ENCODE results near the gene TAS1R3.
A peak's percentile ranks its signal among the peaks of the same experiment; 100 is the strongest.

Gene TAS1R3

GRCh38 chr1:1336446-1336845, 5.4 kb downstream of the TAS1R3 start:
- DNase-seq: no peak

DNA sequence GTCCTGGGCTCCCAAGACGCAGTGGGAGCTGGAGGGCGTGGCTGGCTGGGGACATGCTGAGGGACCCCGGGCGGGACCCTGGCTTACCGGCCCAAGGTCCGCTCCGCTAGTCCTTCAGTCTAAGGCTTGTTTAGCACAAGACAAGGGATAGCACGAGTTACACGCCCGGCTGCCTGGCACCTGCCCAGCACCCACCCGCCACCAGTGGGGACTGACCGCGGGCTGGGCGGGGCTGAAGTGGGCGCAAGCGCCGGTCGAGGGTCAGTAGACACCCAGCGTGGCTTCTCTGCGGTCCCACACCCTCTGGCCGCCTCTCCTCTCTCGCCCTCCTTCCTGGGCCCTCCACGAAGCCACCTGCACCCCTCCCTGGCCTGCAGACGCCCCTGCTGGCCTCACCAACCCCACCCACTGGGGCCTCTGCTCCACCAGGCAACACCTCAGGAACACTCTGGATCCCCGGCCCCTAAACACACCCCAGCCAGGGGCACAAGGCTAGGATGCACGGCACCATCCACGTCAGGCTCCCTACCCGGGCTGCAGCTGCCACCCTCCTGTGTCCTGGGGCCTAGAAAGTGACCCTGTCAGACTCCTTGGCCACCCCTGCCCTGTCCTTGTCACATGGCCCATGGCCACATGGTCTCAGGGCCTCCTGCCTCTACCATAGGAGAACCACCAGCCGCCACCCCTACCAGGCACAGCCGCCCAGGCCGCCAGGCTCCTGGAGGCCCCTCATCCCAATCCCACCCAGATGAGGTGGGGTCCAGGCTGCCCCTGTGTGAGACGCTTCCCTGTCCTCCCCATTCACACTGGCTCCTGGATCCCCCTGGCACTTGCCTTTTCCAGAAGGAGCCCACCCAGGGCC, 6.1 kb downstream of the TAS1R3 start:
- no peak for DNase-seq

DNA sequence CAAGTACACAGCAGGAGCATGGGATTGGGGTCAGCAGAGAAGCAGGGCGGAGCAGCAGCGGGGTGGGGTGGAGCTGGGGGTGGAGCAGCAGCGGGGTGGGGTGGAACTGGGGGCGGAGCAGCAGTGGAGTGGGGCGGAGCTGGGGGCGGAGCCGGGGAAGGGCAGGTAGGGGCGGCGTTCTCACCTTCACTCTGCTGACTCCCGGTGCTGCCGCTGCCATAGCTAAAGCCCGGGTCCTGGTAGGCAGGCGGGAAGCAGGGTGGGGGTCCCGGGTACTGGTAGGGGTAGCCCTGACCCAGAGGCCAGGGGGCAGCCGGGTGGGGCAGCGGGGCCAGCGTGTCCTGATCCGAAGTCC, 6.7 kb downstream of the TAS1R3 start:
- DNase-seq: no peak

DNA sequence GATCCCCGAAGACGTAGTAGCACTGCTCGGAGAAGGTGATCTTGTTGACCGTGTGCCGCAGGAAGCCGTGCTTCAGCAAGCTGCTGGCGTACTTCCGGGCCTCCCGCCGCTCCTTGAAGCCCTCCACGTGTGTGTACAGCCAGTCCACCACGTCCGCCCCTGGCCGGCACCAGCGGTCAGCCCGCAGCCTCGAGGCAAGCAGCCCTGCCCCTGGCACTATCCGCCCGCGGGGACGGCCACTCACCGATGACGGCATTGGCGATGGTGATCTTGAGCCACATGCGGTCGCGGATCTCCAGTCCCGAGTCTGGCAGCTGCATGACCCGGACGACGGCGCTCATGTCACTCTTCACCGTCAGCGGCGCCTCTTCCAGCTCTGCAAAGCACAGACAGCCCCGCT, 7.2 kb downstream of the TAS1R3 start:
- DNase-seq: no peak

DNA sequence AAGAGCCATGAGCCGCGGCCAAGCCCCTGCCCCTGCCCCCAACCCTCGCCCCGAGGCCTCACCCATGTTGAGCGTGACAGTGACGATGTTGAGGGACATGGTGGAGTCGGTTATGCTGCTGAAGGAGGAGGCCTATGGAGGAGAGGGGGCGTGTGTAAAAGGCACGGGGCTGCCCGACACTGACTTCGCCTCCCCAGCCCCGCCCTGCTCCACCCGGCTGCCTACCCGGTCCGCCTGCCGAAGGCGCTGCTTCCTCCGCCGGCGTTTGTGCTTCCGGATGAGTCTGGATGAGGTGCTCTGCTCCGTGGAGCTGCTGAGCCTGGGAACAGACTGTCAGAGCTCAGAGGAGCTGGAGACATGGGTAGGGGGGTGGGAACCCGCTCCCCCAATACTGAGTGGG, 9.1 kb downstream of the TAS1R3 start:
- peak in 1 of 56 donors; percentile 28 for DNase-seq

GRCh38 chr1:1340791-1341548, 9.9 kb downstream of the TAS1R3 start:
- DNase-seq: no peak

DNA sequence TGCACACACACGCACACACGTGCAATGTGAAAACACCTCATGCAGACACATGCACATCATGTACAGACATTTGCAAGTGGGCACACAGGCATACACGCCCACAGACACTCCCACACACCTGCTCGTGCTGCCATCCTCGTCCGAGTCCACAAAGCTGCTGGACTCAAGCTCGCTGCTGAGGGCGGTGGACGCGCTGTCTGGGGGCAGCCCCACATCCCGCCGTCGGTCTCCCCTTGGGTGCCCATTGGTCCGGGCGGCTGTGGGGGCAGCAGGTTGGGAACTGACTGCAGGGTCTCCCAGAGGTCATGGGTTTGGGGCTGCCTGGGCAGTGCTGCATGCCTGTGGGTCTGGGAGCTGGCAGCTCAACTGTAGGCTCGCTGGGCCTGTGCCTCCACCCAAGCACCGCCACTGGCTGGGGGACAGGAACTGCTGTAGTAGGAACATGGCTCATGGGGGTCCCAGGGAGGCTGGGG, 10.5 kb downstream of the TAS1R3 start:
- no peak for DNase-seq

GRCh38 chr1:1342061-1342562, 11.0 kb downstream of the TAS1R3 start:
- DNase-seq: no peak

- DNase-seq: no peak
These were observed 11.6 kb downstream of the TAS1R3 start for GRCh38 chr1:1342584-1343115.

DNA sequence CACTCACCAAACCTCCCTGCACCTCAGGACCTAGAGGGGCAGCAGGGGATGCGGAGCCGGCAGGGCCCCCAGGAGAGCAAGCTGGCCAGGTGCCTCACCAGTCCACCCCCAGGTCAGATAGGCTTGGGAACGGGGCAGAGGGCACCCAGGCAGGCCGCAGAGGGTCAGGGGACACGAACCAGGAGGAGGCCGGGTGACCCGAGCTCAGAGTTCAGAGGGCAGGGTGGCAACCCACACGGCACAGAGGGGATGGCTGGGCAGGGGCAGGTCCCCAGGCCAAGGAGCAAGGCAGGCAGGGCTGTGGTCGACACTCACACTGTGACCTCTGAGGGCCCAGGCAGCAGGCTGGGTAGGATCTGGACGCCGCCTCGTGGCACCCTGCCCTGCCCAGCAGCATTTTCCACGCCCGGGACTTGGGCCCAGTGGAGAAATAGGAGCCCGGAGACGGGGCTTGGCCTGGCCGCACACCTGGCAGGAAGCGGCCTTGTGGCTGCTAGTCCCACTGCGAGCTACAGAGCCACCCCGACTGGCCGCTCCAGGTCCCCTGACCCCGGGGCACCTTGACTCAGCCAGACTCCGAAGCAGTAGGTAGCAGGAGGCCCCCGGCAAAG, 12.8 kb downstream of the TAS1R3 start:
- no peak for DNase-seq

- no peak for DNase-seq
These were observed 13.7 kb downstream of the TAS1R3 start for GRCh38 chr1:1344655-1345361.

DNA sequence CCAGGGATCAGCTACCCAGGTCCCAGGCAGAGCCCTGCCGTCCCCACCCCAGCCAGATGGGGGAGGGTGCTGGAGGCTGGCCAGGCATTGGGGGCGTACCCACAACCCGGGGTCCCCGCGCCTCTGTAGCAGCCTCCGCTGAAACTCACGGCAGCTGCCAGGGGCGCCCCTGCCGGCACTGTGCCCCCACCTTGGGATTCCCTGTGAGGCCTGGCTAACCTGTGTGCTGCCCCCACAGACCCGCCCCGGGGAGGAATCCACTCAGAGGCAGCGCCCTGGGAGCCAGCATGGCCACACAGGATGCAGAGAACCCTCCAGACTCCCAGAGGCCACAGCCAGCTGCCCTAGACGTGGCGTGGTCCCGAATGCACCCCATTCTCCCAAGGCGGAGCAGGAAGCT, 14.3 kb downstream of the TAS1R3 start:
- DNase-seq: no peak

- DNase-seq: peak in 11 of 56 donors; percentile 14 to 47 (median 27)
These were observed 14.9 kb downstream of the TAS1R3 start for GRCh38 chr1:1345860-1346500.

GRCh38 chr1:1346501-1346890, 15.4 kb downstream of the TAS1R3 start:
- DNase-seq: no peak

DNA sequence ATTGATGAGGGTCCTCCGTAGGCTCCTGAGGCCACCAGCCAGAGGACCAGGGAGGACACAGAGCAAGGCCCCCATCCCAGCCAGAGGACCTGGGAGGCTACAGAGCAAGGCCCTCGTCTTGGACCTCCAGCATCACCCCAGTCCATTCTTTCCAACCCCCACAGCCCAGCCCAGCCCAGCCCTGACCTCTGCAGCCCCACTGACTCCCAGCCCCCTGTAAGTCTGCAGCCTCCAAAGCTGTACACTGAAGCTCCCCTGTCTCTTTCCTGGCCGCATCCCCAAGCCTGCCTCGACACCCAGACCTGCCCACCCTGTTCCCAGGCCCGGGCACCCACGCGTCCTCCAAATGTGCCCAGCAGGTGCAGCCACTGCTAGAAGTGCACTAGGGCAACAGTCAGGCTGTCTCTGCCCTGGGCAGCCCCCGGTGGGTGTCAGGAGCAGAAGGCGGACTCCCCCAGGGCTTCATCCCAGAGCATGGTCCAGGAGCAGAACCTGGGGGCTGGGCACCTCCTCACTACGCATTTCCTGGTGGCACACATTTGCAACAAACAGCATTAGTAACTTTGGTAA, 16.0 kb downstream of the TAS1R3 start:
- no peak for DNase-seq

GRCh38 chr1:1347663-1348419, 16.8 kb downstream of the TAS1R3 start:
- DNase-seq: no peak

- DNase-seq: peak in 1 of 56 donors; percentile 56
These were observed 17.6 kb downstream of the TAS1R3 start for GRCh38 chr1:1348420-1349255.

GRCh38 chr1:1349256-1350012, 18.4 kb downstream of the TAS1R3 start, which contains the start of gene DVL1:
TSS of gene DVL1 (minus strand) at chr1:1349418. CDS start at chr1:1349065, 353 bp downstream.
- peak in 31 of 56 donors; percentile 31 to 80 (median 58) for DNase-seq

Data from amygdala (tissue), 56 donors.